Mammary epithelial cell (primary cell): Measurements from ENCODE around the gene PPTC7.

Experiments used
- EZH2 ChIP-seq: IDR thresholded peaks from 2 replicates; pipeline ENCODE4 v1.6.1; 2012; ENCODE audit warnings: low read length, inconsistent platforms, borderline replicate concordance
- TF ChIP-seq, protein P1 (sequence below), 2 donors: IDR thresholded peaks in 1 of 2; conservative IDR thresholded peaks in 1 of 2; 2 replicates each; pipeline ENCODE4 v1.5.1; 2011 to 2012; ENCODE audit warnings: inconsistent platforms in 2 of 2, low read length in 2 of 2, mild to moderate bottlenecking in 2 of 2, control low read depth in 1 of 2, low read depth in 1 of 2; ENCODE audit not compliant: insufficient read depth in 1 of 2; ENCODE audit errors: extremely low read depth in 1 of 2

DNA sequence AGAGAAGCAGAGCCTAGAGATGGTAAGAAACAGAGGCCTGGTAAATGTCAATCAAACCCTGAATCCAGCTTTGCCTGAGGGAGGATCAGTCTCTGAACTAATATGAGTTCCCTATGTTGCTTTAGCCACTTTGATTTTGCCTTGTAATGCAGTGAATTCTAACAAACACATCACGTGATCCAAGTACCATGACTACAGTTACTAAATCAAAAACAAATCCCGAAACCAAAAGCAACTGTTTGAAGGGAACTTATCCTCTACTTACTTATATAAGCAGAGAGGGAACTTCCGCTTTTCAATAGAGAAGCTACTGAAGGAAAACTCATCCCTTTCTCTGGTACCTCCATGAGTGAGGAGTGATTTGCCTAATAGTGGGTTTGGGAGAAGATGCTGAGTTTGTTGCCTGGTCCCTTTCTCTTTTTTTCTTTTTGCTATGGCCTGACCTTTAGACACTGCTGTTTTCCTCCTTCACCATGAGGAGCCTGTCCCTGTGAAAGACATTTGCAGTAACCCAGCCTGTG, 7.7 kb upstream of the PPTC7 start:
- TF ChIP-seq, protein P1, sequence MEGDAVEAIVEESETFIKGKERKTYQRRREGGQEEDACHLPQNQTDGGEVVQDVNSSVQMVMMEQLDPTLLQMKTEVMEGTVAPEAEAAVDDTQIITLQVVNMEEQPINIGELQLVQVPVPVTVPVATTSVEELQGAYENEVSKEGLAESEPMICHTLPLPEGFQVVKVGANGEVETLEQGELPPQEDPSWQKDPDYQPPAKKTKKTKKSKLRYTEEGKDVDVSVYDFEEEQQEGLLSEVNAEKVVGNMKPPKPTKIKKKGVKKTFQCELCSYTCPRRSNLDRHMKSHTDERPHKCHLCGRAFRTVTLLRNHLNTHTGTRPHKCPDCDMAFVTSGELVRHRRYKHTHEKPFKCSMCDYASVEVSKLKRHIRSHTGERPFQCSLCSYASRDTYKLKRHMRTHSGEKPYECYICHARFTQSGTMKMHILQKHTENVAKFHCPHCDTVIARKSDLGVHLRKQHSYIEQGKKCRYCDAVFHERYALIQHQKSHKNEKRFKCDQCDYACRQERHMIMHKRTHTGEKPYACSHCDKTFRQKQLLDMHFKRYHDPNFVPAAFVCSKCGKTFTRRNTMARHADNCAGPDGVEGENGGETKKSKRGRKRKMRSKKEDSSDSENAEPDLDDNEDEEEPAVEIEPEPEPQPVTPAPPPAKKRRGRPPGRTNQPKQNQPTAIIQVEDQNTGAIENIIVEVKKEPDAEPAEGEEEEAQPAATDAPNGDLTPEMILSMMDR (conservative IDR thresholded peaks at IDR 0.05 in 1 of 2, IDR thresholded peaks at IDR 0.05 in 1 of 2; ENCODE audit: extremely low read depth in 1 of 2, insufficient read depth in 1 of 2, low read depth in 1 of 2, low read length in 2 of 2) = no peak
- TF ChIP-seq EZH2 = no peak
